Sciatic nerve (tissue), 2 donors: ENCODE measurements around the gene MARF1. TPM values are rescaled to one million over a fixed set of nuclear protein-coding genes. Genes with fewer than 3 reads are reported as not detected.
"Not testable (repeated sequence)": the region's sequence is repeated elsewhere in the genome, so short reads cannot be mapped to it uniquely, and the experiment has no call there.

Source experiments
- ATAC-seq: fragments of 200-7000 bp; cut with Tn5 transposase; one replicate; pipeline ENCODE4 v1.9.1; 2020; ENCODE audit warnings: mild to moderate bottlenecking, moderate library complexity
- DNase-seq: peaks from one replicate; pipeline ENCODE4 v3.0.0-alpha.2; 2020; ENCODE audit warnings: low spot score
- intact Hi-C: fragments of 100-400 bp; cut with DNase I; formaldehyde crosslinking; loops from one replicate; pipeline ENCODE4 v1.14.2; 2022
- total RNA-seq: library from RNA; stranded (reverse); fragmentation: NEBNext Ultra II Directional; extraction: Animal tissue kit (Norgen Biotek cat#: 25700); gene quantifications from one replicate; pipeline ENCODE4 v1.2.1, GENCODE V29; 2021
- donor health status: DM: no; HTN: no; CAD: no.
- donor health status: DM: no; HTN: no; CAD: no.

Gene MARF1
- total RNA-seq, 1 donor from 2014 or later, result 138 TPM

GRCh38 chr16:15553313-15554088, 89.5 kb downstream of the MARF1 start:
- intact Hi-C loops, result no loop called here

GRCh38 chr16:15552507-15552906, 90.4 kb downstream of the MARF1 start:
- ATAC-seq (no peak), DNase-seq (no peak)
- intact Hi-C loops, result no loop called here

More at GRCh38 chr16:15553313-15554088, 89.5 kb downstream of the MARF1 start:
- ATAC-seq (peak; percentile 41), DNase-seq (no peak)

GRCh38 chr16:15548482-15548891, 94.5 kb downstream of the MARF1 start:
- no peak for ATAC-seq
- intact Hi-C loops, result no loop called here

GRCh38 chr16:15547768-15548096, 95.2 kb downstream of the MARF1 start:
- intact Hi-C loops, result no loop called here
- DNase-seq, result no peak
- ATAC-seq, result no peak

More at GRCh38 chr16:15548482-15548891, 94.5 kb downstream of the MARF1 start:
- no peak for DNase-seq

DNA sequence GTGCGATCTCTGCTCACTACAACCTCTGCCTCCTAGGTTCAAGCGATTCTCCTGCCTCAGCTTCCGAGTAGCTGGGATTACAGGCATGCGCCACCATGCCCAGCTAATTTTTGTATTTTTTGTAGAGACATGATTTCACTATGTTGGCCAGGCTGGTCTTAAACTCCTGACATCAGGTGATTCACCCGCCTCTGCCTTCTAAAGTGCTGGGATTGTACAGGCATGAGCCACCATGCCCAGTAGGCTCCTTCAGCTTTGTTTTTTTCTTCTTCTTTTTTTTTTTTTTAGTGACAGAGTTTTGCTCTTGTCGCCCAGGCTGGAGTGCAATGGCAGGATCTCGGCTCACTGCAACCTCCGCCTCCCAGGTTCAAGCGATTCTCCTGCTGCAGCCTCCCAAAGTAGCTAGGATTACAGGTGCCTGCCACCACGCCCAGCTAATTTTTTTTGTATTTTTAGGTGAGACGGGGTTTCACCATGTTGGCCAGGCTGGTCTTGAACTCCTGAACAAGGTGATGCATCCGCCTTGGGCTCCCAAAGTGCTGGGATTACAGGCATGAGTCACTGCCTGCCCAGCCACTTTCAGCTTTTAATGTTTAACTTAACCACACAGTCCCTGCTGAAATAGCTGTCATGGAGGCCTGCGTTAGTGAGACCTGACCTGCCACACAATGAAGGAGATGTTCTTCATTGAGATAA, 95.7 kb downstream of the MARF1 start:
- intact Hi-C loops, result not testable (repeated sequence)

GRCh38 chr16:15545544-15545943, 97.4 kb downstream of the MARF1 start:
- DNase-seq (no peak), ATAC-seq (no peak)
- intact Hi-C loops, result no loop called here

More for the DNA sequence above, 95.7 kb downstream of the MARF1 start:
- not testable (repeated sequence) for DNase-seq, ATAC-seq

DNA sequence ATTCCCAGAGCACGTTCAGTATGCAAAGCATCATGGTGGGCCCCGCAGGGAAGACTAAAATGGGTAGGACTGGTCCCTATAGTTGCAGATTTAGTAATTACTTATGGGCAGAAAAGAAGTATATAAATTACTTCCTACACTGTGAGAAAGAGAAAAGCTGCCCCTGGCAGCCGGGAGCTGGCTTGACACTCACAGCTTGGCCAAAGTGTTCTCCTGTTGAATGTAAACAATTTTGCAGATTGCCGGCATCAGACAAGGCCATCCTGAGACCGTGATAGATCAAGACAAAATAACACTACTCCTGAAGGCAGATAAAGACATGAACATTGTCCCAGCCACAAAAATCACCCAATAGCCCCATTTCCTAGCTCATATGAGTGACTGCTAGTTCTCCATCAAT, 98.5 kb downstream of the MARF1 start:
- intact Hi-C loops, result no loop called here
- no peak for ATAC-seq
- no peak for DNase-seq

Other genes starting within 250 kb of the MARF1 start
- 7.9 TPM for gene MPV17L, start 247.4 kb downstream of the MARF1 start, total RNA-seq
- gene BMERB1, start 208.6 kb downstream of the MARF1 start, total RNA-seq, result 40.0 TPM
- 42.9 TPM for gene NDE1, start 7.1 kb upstream of the MARF1 start, total RNA-seq
- gene MYH11, start 213.9 kb upstream of the MARF1 start, total RNA-seq, result 53.9 TPM
- gene CEP20, start 245.4 kb upstream of the MARF1 start, total RNA-seq, result 37.6 TPM